ENCODE data around the gene BTBD9. TPM values are rescaled to one million over a fixed set of nuclear protein-coding genes. Genes with fewer than 3 reads are reported as not detected.
A peak's percentile ranks its signal among the peaks of the same experiment; 100 is the strongest.

BTBD9 gene
- total RNA-seq, 1 experiment from 2014 or later: 4.3 TPM

- intact Hi-C loops (cut with micrococcal nuclease): no loop called here
- no peaks in the 10 kb centered on the region for H3K79me2 ChIP-seq (ENCODE audit: low read length)
- no peak for ATAC-seq
- no peak for TF ChIP-seq EZH2 (IDR thresholded peaks at IDR 0.05; ENCODE audit: low read length, unreplicated experiment)
- no peak for TF ChIP-seq EZH2phosphoT487 (IDR thresholded peaks at IDR 0.05; ENCODE audit: borderline replicate concordance, low read length)
- TF ChIP-seq, protein P1, sequence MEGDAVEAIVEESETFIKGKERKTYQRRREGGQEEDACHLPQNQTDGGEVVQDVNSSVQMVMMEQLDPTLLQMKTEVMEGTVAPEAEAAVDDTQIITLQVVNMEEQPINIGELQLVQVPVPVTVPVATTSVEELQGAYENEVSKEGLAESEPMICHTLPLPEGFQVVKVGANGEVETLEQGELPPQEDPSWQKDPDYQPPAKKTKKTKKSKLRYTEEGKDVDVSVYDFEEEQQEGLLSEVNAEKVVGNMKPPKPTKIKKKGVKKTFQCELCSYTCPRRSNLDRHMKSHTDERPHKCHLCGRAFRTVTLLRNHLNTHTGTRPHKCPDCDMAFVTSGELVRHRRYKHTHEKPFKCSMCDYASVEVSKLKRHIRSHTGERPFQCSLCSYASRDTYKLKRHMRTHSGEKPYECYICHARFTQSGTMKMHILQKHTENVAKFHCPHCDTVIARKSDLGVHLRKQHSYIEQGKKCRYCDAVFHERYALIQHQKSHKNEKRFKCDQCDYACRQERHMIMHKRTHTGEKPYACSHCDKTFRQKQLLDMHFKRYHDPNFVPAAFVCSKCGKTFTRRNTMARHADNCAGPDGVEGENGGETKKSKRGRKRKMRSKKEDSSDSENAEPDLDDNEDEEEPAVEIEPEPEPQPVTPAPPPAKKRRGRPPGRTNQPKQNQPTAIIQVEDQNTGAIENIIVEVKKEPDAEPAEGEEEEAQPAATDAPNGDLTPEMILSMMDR (conservative IDR thresholded peaks at IDR 0.05; ENCODE audit: low read depth, low read length): no peak
- no TSS peak for BruUV-seq (replicated peaks)
- no peaks in the 10 kb centered on the region for H3F3A ChIP-seq (ENCODE audit: low read length, unreplicated experiment)
- H3K4me1 ChIP-seq (ENCODE audit: insufficient read depth, low read length): peaks cover 12% of the 10 kb centered on the region; the same call in 1 of the 2 replicates
- H3K36me3 ChIP-seq (ENCODE audit: low read depth, low read length): no peaks in the 10 kb centered on the region
- H4K20me1 ChIP-seq (ENCODE audit: low read length): no peaks in the 10 kb centered on the region
- CTCF ChIA-PET: interaction anchor here (0.6 kb wide), 1 partner anchor 895 kb away, joined by 4 read pairs; no protein-coding TSS in a partner anchor
- DNase-seq: no peak
- H3K4me3 ChIP-seq (ENCODE audit: low read length): no peak overlapping the region
- H3K9me3 ChIP-seq (ENCODE audit: low read length): no peaks in the 10 kb centered on the region
- no peak overlapping the region for H3K4me2 ChIP-seq (ENCODE audit: low read length)
- no peak overlapping the region for H3K27ac ChIP-seq (ENCODE audit: low read length)
- POLR2A ChIA-PET (ENCODE audit: unreplicated experiment): no interaction called here
- H3K27me3 ChIP-seq (ENCODE audit: low read length): no peaks in the 10 kb centered on the region
- H2AFZ ChIP-seq (ENCODE audit: low read length): no peak overlapping the region
- H3K9ac ChIP-seq (ENCODE audit: low read length): no peak overlapping the region
- H3K9me2 ChIP-seq (replicated peaks; ENCODE audit: low read length): no peaks in the 10 kb centered on the region
Measured at GRCh38 chr6:38352636-38353035, 287.1 kb downstream of the BTBD9 start.

GRCh38 chr6:38350942-38351341 is 288.8 kb downstream of the BTBD9 start:
- no TSS peak for BruUV-seq (replicated peaks)
- Histone ChIP-seq H3K9me2 (replicated peaks; ENCODE audit: low read length) (no peaks in the 10 kb centered on the region), H3K4me1 (ENCODE audit: insufficient read depth, low read length) (peaks cover 12% of the 10 kb centered on the region; the same call in 1 of the 2 replicates), H3K4me3 (ENCODE audit: low read length) (no peak overlapping the region), H3K79me2 (ENCODE audit: low read length) (no peaks in the 10 kb centered on the region), H3K27me3 (ENCODE audit: low read length) (no peaks in the 10 kb centered on the region), H4K20me1 (ENCODE audit: low read length) (no peaks in the 10 kb centered on the region), H3F3A (ENCODE audit: low read length, unreplicated experiment) (no peaks in the 10 kb centered on the region), H3K9ac (ENCODE audit: low read length) (no peak overlapping the region), H3K36me3 (ENCODE audit: low read depth, low read length) (no peaks in the 10 kb centered on the region), H2AFZ (ENCODE audit: low read length) (no peak overlapping the region), H3K4me2 (ENCODE audit: low read length) (no peak overlapping the region), H3K27ac (ENCODE audit: low read length) (no peak overlapping the region), H3K9me3 (ENCODE audit: low read length) (no peaks in the 10 kb centered on the region)
- intact Hi-C loops (cut with micrococcal nuclease): no loop called here
- DNase-seq (no peak), ATAC-seq (no peak)
- TF ChIP-seq EZH2phosphoT487 (IDR thresholded peaks at IDR 0.05; ENCODE audit: borderline replicate concordance, low read length) (no peak), EZH2 (IDR thresholded peaks at IDR 0.05; ENCODE audit: low read length, unreplicated experiment) (no peak)
- TF ChIP-seq, protein P1 (conservative IDR thresholded peaks at IDR 0.05; ENCODE audit: low read depth, low read length): no peak
- CTCF ChIA-PET: no interaction called here
- POLR2A ChIA-PET (ENCODE audit: unreplicated experiment): no interaction called here

- no peak overlapping the region for H3K9ac ChIP-seq (ENCODE audit: low read length)
- no peaks in the 10 kb centered on the region for H4K20me1 ChIP-seq (ENCODE audit: low read length)
- H3K9me2 ChIP-seq (replicated peaks; ENCODE audit: low read length): no peaks in the 10 kb centered on the region
- H2AFZ ChIP-seq (ENCODE audit: low read length): no peak overlapping the region
- BruUV-seq (replicated peaks): no TSS peak
- H3K27me3 ChIP-seq (ENCODE audit: low read length): no peaks in the 10 kb centered on the region
- no peak overlapping the region for H3K27ac ChIP-seq (ENCODE audit: low read length)
- TF ChIP-seq EZH2 (IDR thresholded peaks at IDR 0.05; ENCODE audit: low read length, unreplicated experiment): no peak
- TF ChIP-seq EZH2phosphoT487 (IDR thresholded peaks at IDR 0.05; ENCODE audit: borderline replicate concordance, low read length): no peak
- TF ChIP-seq, protein P1 (conservative IDR thresholded peaks at IDR 0.05; ENCODE audit: low read depth, low read length): no peak
- ChIA-PET CTCF (no interaction called here), POLR2A (ENCODE audit: unreplicated experiment) (no interaction called here)
- H3K4me2 ChIP-seq (ENCODE audit: low read length): no peak overlapping the region
- H3K4me3 ChIP-seq (ENCODE audit: low read length): no peak overlapping the region
- intact Hi-C loops (cut with micrococcal nuclease): no loop called here
- ATAC-seq (no peak), DNase-seq (peak; percentile 16)
- H3K4me1 ChIP-seq (ENCODE audit: insufficient read depth, low read length): peaks cover 12% of the 10 kb centered on the region; the same call in 1 of the 2 replicates
- no peaks in the 10 kb centered on the region for H3K79me2 ChIP-seq (ENCODE audit: low read length)
- H3F3A ChIP-seq (ENCODE audit: low read length, unreplicated experiment): no peaks in the 10 kb centered on the region
- H3K9me3 ChIP-seq (ENCODE audit: low read length): no peaks in the 10 kb centered on the region
- no peaks in the 10 kb centered on the region for H3K36me3 ChIP-seq (ENCODE audit: low read depth, low read length)
Measured at GRCh38 chr6:38350220-38350619, 289.5 kb downstream of the BTBD9 start.

Data from PC-3 (cell line).